ENCODE measurements around the gene IER5L.
A peak's percentile ranks its signal among the peaks of the same experiment; 100 is the strongest.

The IER5L gene

GRCh38 chr9:129178568-129179382 is 714 bp upstream of the IER5L start:
- no peak overlapping the region for H3K9ac ChIP-seq (ENCODE audit: low read depth, low read length, poor library complexity, severe bottlenecking)
- no peaks in the 10 kb centered on the region for H3K36me3 ChIP-seq (ENCODE audit: insufficient read depth, low read length)
- H3K27me3 ChIP-seq (ENCODE audit: insufficient read depth, low read length, poor library complexity, severe bottlenecking) = no peaks in the 10 kb centered on the region
- H3K9me3 ChIP-seq (ENCODE audit: insufficient read depth, low read depth, low read length) = no peaks in the 10 kb centered on the region
- no peaks in the 10 kb centered on the region for H3K9me2 ChIP-seq (replicated peaks; ENCODE audit: low read depth, low read length)
- TF ChIP-seq CTCF (conservative IDR thresholded peaks at IDR 0.05; ENCODE audit: low read length) (no peak), EZH2phosphoT487 (IDR thresholded peaks at IDR 0.05; ENCODE audit: borderline replicate concordance) (no peak)
- H3F3A ChIP-seq (ENCODE audit: low read depth) = peaks cover 5% of the 10 kb centered on the region; the same call in 1 of the 2 replicates
- H3K79me2 ChIP-seq (ENCODE audit: insufficient read depth, low read length) = peaks cover 6% of the 10 kb centered on the region; the same call in 1 of the 2 replicates
- no peak overlapping the region for H2AFZ ChIP-seq (ENCODE audit: low read length)
- H3K4me3 ChIP-seq (ENCODE audit: low read length, poor library complexity, severe bottlenecking) = no peak overlapping the region
- H4K20me1 ChIP-seq (ENCODE audit: insufficient read depth, low read length, poor library complexity, severe bottlenecking) = no peaks in the 10 kb centered on the region
- peaks cover 6% of the 10 kb centered on the region for H3K4me1 ChIP-seq (ENCODE audit: insufficient read depth, low read length, poor library complexity, severe bottlenecking)
- H3K4me2 ChIP-seq (ENCODE audit: low read depth, low read length, poor library complexity, severe bottlenecking) = peak overlapping the region; percentile 34

GRCh38 chr9:129177443-129177790 is 644 bp downstream of the IER5L start:
- TF ChIP-seq CTCF (conservative IDR thresholded peaks at IDR 0.05; ENCODE audit: low read length) = no peak
- TF ChIP-seq EZH2phosphoT487 (IDR thresholded peaks at IDR 0.05; ENCODE audit: borderline replicate concordance) = no peak
- Histone ChIP-seq H3K27me3 (ENCODE audit: insufficient read depth, low read length, poor library complexity, severe bottlenecking) (no peaks in the 10 kb centered on the region), H3K9me3 (ENCODE audit: insufficient read depth, low read depth, low read length) (no peaks in the 10 kb centered on the region)

DNA sequence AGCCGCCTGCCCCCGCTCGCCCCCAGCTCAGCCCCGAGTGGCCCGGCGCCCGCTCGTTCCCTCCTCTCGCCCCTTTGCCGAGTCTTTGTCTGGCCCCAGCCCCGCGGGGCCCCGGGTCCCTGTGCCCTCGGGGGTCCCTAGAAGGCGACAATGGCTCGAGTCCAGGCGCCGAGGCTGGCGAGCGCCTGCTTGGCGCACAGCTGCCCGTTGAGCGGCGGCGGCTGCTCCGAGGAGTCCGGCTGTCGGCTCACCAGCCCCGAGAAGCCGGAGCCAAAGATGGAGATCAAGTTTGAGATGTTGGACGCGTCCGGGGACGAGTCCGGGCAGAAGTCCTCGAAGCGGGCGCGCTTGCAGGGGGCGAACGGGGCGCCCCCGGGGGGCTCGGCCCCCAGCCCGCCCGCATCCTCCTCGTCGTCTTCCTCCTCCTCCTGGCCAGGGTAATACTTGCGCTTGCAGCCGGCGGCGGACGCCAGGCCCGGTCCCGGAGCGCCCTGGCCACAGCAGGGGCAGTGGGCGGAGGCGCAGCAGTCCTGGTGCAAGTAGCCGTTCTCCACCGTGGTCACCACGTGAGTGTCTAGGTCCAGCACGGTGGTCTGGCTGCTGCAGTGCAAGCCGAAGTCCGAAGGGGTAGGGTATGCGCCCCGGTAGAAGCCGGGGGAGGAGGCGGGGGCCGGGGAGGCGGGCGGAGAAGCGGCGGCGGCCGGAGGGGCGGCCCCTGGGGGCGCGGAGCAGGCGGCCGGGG is 1.2 kb downstream of the IER5L start:
- Histone ChIP-seq H2AFZ (ENCODE audit: low read length) (no peak overlapping the region), H4K20me1 (ENCODE audit: insufficient read depth, low read length, poor library complexity, severe bottlenecking) (no peaks in the 10 kb centered on the region), H3K4me3 (ENCODE audit: low read length, poor library complexity, severe bottlenecking) (peak overlapping the region; percentile 79), H3K9ac (ENCODE audit: low read depth, low read length, poor library complexity, severe bottlenecking) (peak overlapping the region; percentile 91), H3K36me3 (ENCODE audit: insufficient read depth, low read length) (no peaks in the 10 kb centered on the region), H3K4me1 (ENCODE audit: insufficient read depth, low read length, poor library complexity, severe bottlenecking) (peaks cover 8% of the 10 kb centered on the region), H3K27me3 (ENCODE audit: insufficient read depth, low read length, poor library complexity, severe bottlenecking) (no peaks in the 10 kb centered on the region), H3K9me2 (replicated peaks; ENCODE audit: low read depth, low read length) (no peaks in the 10 kb centered on the region), H3K4me2 (ENCODE audit: low read depth, low read length, poor library complexity, severe bottlenecking) (peak overlapping the region; percentile 84), H3F3A (ENCODE audit: low read depth) (peaks cover 5% of the 10 kb centered on the region; the same call in 1 of the 2 replicates), H3K9me3 (ENCODE audit: insufficient read depth, low read depth, low read length) (no peaks in the 10 kb centered on the region), H3K79me2 (ENCODE audit: insufficient read depth, low read length) (peaks cover 6% of the 10 kb centered on the region; the same call in 1 of the 2 replicates)
- no peak for TF ChIP-seq EZH2phosphoT487 (IDR thresholded peaks at IDR 0.05; ENCODE audit: borderline replicate concordance)
- TF ChIP-seq CTCF (conservative IDR thresholded peaks at IDR 0.05; ENCODE audit: low read length) = no peak

More at GRCh38 chr9:129177443-129177790, 644 bp downstream of the IER5L start:
- peak overlapping the region; percentile 68 for H3K4me2 ChIP-seq (ENCODE audit: low read depth, low read length, poor library complexity, severe bottlenecking)
- no peaks in the 10 kb centered on the region for H3K9me2 ChIP-seq (replicated peaks; ENCODE audit: low read depth, low read length)
- H3K9ac ChIP-seq (ENCODE audit: low read depth, low read length, poor library complexity, severe bottlenecking) = no peak overlapping the region
- no peak overlapping the region for H2AFZ ChIP-seq (ENCODE audit: low read length)
- peak overlapping the region; percentile 73 for H3K4me3 ChIP-seq (ENCODE audit: low read length, poor library complexity, severe bottlenecking)
- no peaks in the 10 kb centered on the region for H3K36me3 ChIP-seq (ENCODE audit: insufficient read depth, low read length)
- peaks cover 8% of the 10 kb centered on the region for H3K4me1 ChIP-seq (ENCODE audit: insufficient read depth, low read length, poor library complexity, severe bottlenecking)
- H4K20me1 ChIP-seq (ENCODE audit: insufficient read depth, low read length, poor library complexity, severe bottlenecking) = no peaks in the 10 kb centered on the region
- H3K79me2 ChIP-seq (ENCODE audit: insufficient read depth, low read length) = peaks cover 6% of the 10 kb centered on the region; the same call in 1 of the 2 replicates
- H3F3A ChIP-seq (ENCODE audit: low read depth) = peaks cover 5% of the 10 kb centered on the region; the same call in 1 of the 2 replicates

Measured in Loucy (cell line).